ENCODE measurements around the gene MYB.

Gene MYB

DNA sequence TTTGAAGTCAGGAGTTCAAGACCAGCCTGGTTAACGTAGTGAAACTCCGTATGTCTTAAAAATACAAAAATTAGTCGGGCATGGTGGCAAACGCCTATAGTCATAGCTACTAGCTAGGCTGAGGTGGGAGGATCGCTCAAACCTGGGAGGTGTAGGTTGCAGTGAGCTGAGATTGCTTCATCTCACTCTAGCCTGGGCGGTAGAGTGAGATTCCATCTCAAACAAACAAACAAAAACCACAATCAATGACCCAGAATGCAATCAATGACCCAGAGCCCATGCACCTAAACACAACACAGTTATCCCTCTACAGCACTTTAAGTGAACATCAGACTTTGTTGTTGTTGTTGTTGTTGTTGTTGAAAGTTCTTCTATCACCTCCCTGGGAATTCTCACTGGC lies 77.9 kb downstream of the MYB start:
- no peaks in the 10 kb centered on the region for H3K27me3 ChIP-seq (replicated peaks; ENCODE audit: insufficient read depth, low read length)
- no peak for DNase-seq
- H3K4me1 ChIP-seq (ENCODE audit: low read length) = no peaks in the 10 kb centered on the region
- no peak overlapping the region for H3K27ac ChIP-seq (ENCODE audit: low read length)
- H3K36me3 ChIP-seq (replicated peaks; ENCODE audit: insufficient read depth, low read length) = no peaks in the 10 kb centered on the region
- no peaks in the 10 kb centered on the region for H3F3A ChIP-seq (ENCODE audit: insufficient read depth, low read length)
- TF ChIP-seq, protein P1, sequence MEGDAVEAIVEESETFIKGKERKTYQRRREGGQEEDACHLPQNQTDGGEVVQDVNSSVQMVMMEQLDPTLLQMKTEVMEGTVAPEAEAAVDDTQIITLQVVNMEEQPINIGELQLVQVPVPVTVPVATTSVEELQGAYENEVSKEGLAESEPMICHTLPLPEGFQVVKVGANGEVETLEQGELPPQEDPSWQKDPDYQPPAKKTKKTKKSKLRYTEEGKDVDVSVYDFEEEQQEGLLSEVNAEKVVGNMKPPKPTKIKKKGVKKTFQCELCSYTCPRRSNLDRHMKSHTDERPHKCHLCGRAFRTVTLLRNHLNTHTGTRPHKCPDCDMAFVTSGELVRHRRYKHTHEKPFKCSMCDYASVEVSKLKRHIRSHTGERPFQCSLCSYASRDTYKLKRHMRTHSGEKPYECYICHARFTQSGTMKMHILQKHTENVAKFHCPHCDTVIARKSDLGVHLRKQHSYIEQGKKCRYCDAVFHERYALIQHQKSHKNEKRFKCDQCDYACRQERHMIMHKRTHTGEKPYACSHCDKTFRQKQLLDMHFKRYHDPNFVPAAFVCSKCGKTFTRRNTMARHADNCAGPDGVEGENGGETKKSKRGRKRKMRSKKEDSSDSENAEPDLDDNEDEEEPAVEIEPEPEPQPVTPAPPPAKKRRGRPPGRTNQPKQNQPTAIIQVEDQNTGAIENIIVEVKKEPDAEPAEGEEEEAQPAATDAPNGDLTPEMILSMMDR (IDR thresholded peaks at IDR 0.05; ENCODE audit: low read length) = no peak
- no peak for TF ChIP-seq EZH2 (optimal IDR thresholded peaks at IDR 0.05; ENCODE audit: low read depth, low read length)
- TF ChIP-seq EZH2phosphoT487 (IDR thresholded peaks at IDR 0.05; ENCODE audit: low read length) = no peak
- H2AFZ ChIP-seq (ENCODE audit: low read length) = no peak overlapping the region
- no peaks in the 10 kb centered on the region for H3K9me3 ChIP-seq (replicated peaks; ENCODE audit: insufficient read depth, low read length)
- no peaks in the 10 kb centered on the region for H3K79me2 ChIP-seq (ENCODE audit: low read length)
- no peaks in the 10 kb centered on the region for H3K9me2 ChIP-seq (replicated peaks; ENCODE audit: insufficient read depth, low read length)
- no peaks in the 10 kb centered on the region for H4K20me1 ChIP-seq (ENCODE audit: insufficient read depth, low read length)
- no peak overlapping the region for H3K4me2 ChIP-seq (ENCODE audit: low read depth, low read length)
- no peak overlapping the region for H3K4me3 ChIP-seq (ENCODE audit: low read length)
- H3K9ac ChIP-seq (ENCODE audit: low read length) = no peak overlapping the region

DNA sequence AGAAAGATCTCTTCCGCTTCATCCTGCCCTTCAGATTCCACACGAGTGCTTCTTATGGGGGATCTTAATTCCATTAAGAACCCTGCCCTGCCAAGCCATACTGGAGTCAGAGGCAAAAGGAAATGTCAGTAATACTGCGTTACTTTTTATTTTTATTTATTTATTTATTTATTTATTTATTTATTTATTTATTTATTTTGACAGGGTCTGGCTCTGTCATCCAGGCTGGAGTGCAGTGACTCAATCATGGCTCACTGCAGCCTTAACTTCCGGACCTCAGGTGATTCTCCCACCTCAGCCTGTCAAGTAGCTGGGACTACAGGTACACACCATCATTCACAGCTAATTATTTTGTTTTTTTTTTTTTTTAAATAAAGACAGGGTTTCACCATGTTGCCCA lies 79.5 kb downstream of the MYB start:
- H3K9me3 ChIP-seq (replicated peaks; ENCODE audit: insufficient read depth, low read length) = no peaks in the 10 kb centered on the region
- no peaks in the 10 kb centered on the region for H3K27me3 ChIP-seq (replicated peaks; ENCODE audit: insufficient read depth, low read length)
- DNase-seq = no peak
- no peaks in the 10 kb centered on the region for H3K9me2 ChIP-seq (replicated peaks; ENCODE audit: insufficient read depth, low read length)
- H3F3A ChIP-seq (ENCODE audit: insufficient read depth, low read length) = no peaks in the 10 kb centered on the region
- H2AFZ ChIP-seq (ENCODE audit: low read length) = no peak overlapping the region
- H4K20me1 ChIP-seq (ENCODE audit: insufficient read depth, low read length) = no peaks in the 10 kb centered on the region
- H3K9ac ChIP-seq (ENCODE audit: low read length) = no peak overlapping the region
- no peaks in the 10 kb centered on the region for H3K79me2 ChIP-seq (ENCODE audit: low read length)
- H3K4me2 ChIP-seq (ENCODE audit: low read depth, low read length) = no peak overlapping the region
- H3K27ac ChIP-seq (ENCODE audit: low read length) = no peak overlapping the region
- no peaks in the 10 kb centered on the region for H3K4me1 ChIP-seq (ENCODE audit: low read length)
- H3K4me3 ChIP-seq (ENCODE audit: low read length) = no peak overlapping the region
- no peaks in the 10 kb centered on the region for H3K36me3 ChIP-seq (replicated peaks; ENCODE audit: insufficient read depth, low read length)
- TF ChIP-seq EZH2 (optimal IDR thresholded peaks at IDR 0.05; ENCODE audit: low read depth, low read length) (no peak), EZH2phosphoT487 (IDR thresholded peaks at IDR 0.05; ENCODE audit: low read length) (no peak)
- TF ChIP-seq, protein P1 (IDR thresholded peaks at IDR 0.05; ENCODE audit: low read length) = no peak

DNA sequence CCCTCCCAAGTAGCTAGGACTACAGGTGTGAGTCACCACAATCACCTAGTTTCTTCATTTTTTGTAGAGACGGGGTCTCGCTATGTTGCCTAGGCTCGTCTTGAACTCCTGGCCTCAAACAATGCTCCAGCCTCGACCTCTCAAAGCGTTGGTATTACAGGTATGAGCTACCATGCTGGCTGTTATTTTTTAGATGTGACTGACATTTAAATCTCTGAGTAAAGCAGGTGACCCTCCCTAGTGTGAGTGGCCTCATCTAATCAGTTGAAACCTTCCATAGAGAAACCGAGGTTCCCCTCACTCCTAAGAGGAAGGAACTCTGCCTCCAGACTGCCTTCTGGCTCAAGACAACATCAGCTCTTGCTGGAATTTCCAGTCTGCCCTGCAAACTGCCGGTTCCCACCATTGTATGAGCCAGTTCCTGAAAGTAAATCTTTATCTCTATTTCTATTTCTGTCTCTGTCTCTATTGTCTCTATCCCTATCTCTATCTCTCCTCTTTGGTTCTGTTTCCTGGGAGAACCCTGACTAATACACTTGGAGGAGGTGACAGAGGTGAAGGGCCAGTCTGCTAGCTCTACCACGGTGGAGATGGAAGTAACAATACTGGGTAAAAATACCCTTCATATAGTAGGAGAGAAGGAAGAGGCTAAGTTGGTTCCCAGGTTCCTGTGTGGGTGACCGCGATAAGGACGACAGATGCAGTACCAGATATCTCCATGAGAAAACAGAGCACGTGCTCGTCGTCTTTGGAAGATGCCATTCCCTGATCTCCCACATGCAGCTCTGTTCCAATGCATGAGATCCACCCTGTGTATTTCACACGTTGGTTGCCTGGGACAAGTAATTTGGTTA lies 81.0 kb downstream of the MYB start:
- DNase-seq = no peak
- Histone ChIP-seq H3K36me3 (replicated peaks; ENCODE audit: insufficient read depth, low read length) (no peaks in the 10 kb centered on the region), H3K9me3 (replicated peaks; ENCODE audit: insufficient read depth, low read length) (no peaks in the 10 kb centered on the region), H3K4me1 (ENCODE audit: low read length) (peaks cover 5% of the 10 kb centered on the region; the same call in 1 of the 2 replicates), H3K9ac (ENCODE audit: low read length) (no peak overlapping the region), H2AFZ (ENCODE audit: low read length) (no peak overlapping the region), H3K9me2 (replicated peaks; ENCODE audit: insufficient read depth, low read length) (no peaks in the 10 kb centered on the region), H3K27ac (ENCODE audit: low read length) (no peak overlapping the region), H3K27me3 (replicated peaks; ENCODE audit: insufficient read depth, low read length) (no peaks in the 10 kb centered on the region), H3F3A (ENCODE audit: insufficient read depth, low read length) (no peaks in the 10 kb centered on the region), H4K20me1 (ENCODE audit: insufficient read depth, low read length) (no peaks in the 10 kb centered on the region), H3K79me2 (ENCODE audit: low read length) (no peaks in the 10 kb centered on the region), H3K4me2 (ENCODE audit: low read depth, low read length) (no peak overlapping the region), H3K4me3 (ENCODE audit: low read length) (no peak overlapping the region)
- TF ChIP-seq EZH2 (optimal IDR thresholded peaks at IDR 0.05; ENCODE audit: low read depth, low read length) (no peak), EZH2phosphoT487 (IDR thresholded peaks at IDR 0.05; ENCODE audit: low read length) (no peak)
- TF ChIP-seq, protein P1 (IDR thresholded peaks at IDR 0.05; ENCODE audit: low read length) = no peak
